AG04449 (cell line): ENCODE measurements around the gene BLNK.

Experiments used
- CTCF ChIA-PET: fragments of 350-600 bp; formaldehyde crosslinking; extraction: SDS; loops from one replicate; lab custom pipeline; 2021; ENCODE audit warnings: antibody characterized with exemption; lab: Yijun Ruan, JAX
- POLR2A ChIA-PET: fragments of 400-600, 350-600 bp; formaldehyde crosslinking; extraction: SDS; loops from one replicate; lab custom pipeline; 2020; ENCODE audit warnings: antibody characterized with exemption, inconsistent platforms; lab: Yijun Ruan, JAX
- DNase-seq: peaks from one replicate; pipeline ENCODE4 v3.0.0-alpha.2; 2010; ENCODE audit warnings: low read depth, low spot score
- H3K4me3 ChIP-seq: 2 replicates; pipeline ENCODE4 v1.5.1; 2011; ENCODE audit warnings: low read depth, mild to moderate bottlenecking, control low read depth, low read length
- TF ChIP-seq, protein P1 (sequence below): IDR thresholded peaks from one replicate; pipeline ENCODE4 v1.5.1; 2011; ENCODE audit warnings: mild to moderate bottlenecking, moderate library complexity, low read length, control low read depth, inconsistent platforms; ENCODE audit not compliant: insufficient read depth; ENCODE audit errors: missing control alignments

Gene BLNK

DNA sequence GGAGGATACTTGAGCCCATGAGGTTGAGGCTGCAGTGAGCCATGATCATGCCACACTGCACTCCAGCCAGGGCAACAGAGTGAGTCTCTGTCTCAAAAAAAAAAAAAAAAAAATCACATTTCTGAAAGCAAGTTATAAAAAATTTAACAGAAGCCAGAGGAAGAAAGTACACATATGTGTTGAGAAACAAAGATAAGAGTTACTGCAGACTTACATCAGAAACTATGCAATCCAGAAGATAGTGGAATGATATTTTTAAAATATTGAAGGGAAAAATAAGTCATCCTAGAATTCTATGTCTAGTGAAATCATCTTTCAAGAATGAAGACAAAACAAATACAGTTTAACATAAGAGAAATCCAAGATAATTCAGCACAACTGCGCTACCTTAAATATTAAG is 94.4 kb downstream of the BLNK start:
- DNase-seq = no peak
- POLR2A ChIA-PET = no interaction called here
- TF ChIP-seq, protein P1, sequence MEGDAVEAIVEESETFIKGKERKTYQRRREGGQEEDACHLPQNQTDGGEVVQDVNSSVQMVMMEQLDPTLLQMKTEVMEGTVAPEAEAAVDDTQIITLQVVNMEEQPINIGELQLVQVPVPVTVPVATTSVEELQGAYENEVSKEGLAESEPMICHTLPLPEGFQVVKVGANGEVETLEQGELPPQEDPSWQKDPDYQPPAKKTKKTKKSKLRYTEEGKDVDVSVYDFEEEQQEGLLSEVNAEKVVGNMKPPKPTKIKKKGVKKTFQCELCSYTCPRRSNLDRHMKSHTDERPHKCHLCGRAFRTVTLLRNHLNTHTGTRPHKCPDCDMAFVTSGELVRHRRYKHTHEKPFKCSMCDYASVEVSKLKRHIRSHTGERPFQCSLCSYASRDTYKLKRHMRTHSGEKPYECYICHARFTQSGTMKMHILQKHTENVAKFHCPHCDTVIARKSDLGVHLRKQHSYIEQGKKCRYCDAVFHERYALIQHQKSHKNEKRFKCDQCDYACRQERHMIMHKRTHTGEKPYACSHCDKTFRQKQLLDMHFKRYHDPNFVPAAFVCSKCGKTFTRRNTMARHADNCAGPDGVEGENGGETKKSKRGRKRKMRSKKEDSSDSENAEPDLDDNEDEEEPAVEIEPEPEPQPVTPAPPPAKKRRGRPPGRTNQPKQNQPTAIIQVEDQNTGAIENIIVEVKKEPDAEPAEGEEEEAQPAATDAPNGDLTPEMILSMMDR = no peak
- CTCF ChIA-PET = no interaction called here
- H3K4me3 ChIP-seq = no peak overlapping the region

DNA sequence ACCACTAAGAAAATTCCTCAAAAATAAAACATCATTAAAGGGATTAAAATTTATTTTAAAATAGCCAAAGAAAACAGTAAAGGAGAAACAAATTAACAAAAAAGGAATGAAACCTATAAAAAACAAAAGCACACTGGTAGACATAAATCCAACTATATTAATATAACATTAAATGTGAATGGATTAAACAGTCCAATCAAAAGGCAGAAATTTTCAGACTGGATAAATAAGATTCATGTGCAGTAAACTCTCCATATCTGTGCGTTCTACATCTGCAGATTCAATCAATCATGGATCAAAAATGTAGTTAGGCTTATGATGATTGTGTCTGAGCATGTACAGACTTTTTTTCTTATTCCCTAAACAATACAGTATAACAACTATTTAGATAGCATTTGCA is 98.7 kb downstream of the BLNK start:
- ChIA-PET POLR2A (no interaction called here), CTCF (no interaction called here)
- no peak for DNase-seq
- TF ChIP-seq, protein P1 = no peak
- H3K4me3 ChIP-seq = no peak overlapping the region

DNA sequence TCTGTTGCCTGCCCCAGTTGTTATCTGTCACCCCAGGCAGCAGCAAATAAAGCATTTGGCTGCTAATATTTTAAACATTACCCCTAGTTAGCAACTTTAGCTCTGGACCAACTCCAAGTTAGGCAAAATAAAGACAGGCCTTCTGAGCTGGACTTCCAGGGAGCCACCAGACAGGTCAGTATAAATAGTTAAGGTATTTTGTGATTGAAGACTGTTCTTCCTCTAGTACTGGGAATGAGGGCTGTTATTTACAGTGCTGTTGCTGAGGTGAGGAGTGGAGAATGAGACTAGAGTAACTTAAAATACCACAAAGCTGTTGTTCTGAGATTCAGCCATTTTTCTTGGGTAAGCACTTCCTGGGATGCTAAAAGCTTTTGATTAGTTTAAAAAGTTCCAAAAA is 101.1 kb downstream of the BLNK start:
- no peak overlapping the region for H3K4me3 ChIP-seq
- ChIA-PET POLR2A (no interaction called here), CTCF (no interaction called here)
- TF ChIP-seq, protein P1 = no peak
- no peak for DNase-seq

DNA sequence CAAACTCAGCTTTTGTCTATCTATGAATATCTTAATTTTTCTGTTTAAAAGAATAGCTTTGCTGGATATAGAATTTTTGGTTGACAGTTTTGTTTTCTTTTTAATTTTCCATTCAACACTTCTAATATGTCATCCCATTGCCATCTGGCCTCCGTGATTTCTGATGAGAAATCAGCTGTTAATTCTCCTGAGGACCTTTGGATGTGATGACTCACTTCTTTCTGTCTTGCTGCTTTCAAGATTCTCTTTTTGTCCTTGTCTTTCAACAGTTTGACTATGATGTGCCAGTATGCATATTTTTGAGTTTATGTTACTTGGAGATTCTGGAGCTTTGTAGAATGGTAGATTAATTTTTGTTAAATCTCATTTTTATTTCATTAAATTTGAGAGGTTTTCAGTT is 102.8 kb downstream of the BLNK start:
- ChIA-PET POLR2A (no interaction called here), CTCF (no interaction called here)
- no peak overlapping the region for H3K4me3 ChIP-seq
- TF ChIP-seq, protein P1 = no peak
- no peak for DNase-seq

DNA sequence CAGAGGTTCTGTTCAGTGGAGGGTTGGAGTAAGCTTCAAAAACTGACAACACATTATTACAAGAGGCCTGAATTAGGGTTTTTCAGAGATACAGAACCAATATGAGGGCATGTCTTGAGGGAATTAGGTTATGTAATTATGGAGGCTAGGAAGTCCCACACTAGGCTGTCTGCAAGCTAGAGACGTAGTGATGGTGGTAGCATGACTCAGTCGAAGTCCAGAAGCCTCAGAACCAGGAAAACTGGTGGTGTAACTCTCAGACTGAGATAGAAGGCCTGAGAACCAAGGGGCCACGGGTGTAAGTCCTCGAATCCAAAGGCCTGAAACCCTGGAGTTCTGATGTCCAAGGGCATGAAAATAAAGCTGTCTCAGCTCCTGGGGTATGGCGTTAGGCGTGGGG is 105.6 kb downstream of the BLNK start:
- TF ChIP-seq, protein P1 = no peak
- ChIA-PET POLR2A (no interaction called here), CTCF (no interaction called here)
- H3K4me3 ChIP-seq = no peak overlapping the region
- DNase-seq = no peak

DNA sequence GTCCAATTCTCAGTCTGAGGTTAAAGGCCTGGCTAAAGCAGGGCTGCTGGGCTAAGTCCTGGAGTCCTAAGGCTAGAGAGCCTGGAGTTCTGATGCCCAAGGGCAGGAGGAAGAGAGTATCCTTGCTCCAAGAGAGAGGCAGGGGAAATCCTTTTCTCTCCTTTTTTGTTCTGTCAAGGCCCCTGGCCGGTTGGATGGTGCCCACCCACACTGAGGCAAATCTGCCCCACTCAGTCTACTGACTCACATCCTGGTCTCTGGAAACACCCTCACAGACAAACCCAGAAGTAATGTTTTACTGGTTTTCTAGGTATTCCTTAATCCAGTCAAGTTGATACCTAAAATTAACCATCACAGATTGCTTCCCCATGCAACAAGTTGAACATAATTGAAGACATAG is 118.3 kb downstream of the BLNK start:
- DNase-seq = no peak
- POLR2A ChIA-PET = no interaction called here
- CTCF ChIA-PET = no interaction called here

More for the DNA sequence above, 118.3 kb downstream of the BLNK start:
- TF ChIP-seq, protein P1 = no peak
- H3K4me3 ChIP-seq = no peak overlapping the region
